Measurements from ENCODE around the gene CLSTN3. TPM values are rescaled to one million over a fixed set of nuclear protein-coding genes. Genes with fewer than 3 reads are reported as not detected.

Gene CLSTN3
- total and polyA plus RNA-seq, 2 of the 8 experiments (the other 6 are each of a cell fraction or from before 2014, with no cell fraction given): 20.4 to 26.3 TPM

GRCh38 chr12:7128681-7129286 lies 1.4 kb upstream of the CLSTN3 start, which contains the start of gene RBP5:
TSS of gene RBP5 (minus strand) at chr12:7128889. CDS start at chr12:7128775, 114 bp downstream.
- H3K56ac ChIP-seq (replicated peaks; ENCODE audit: insufficient read length, low read depth, low read length): no peak within 1 kb of the TSS
- H3K14ac ChIP-seq (ENCODE audit: insufficient read length): no peak within 1 kb of the TSS
- peak within 1 kb of the TSS; percentile 90 to 100 for H3K4me2 ChIP-seq (ENCODE audit: insufficient read depth in 1 of 2, low read depth in 2 of 2, low read length in 2 of 2)
- H3K9ac ChIP-seq (replicated peaks in 1 of 4; ENCODE audit: extremely low read depth in 1 of 4, low read depth in 3 of 4, low read length in 3 of 4): peak within 1 kb of the TSS in 2 of 4 experiments; percentile 38 to 42; a peak in 4 of 7 replicates
- peak within 1 kb of the TSS; percentile 69 for H4K5ac ChIP-seq (ENCODE audit: insufficient read length, low read depth, low read length)
- peak within 1 kb of the TSS; percentile 37; the same call in 1 of the 2 replicates for H2AFZ ChIP-seq (ENCODE audit: low read length)
- peak within 1 kb of the TSS; percentile 87 for H3K18ac ChIP-seq (ENCODE audit: extremely low read depth, low read length)
- peak within 1 kb of the TSS; percentile 57 to 82 (median 72) for H3K4me3 ChIP-seq (ENCODE audit: extremely low read depth in 1 of 4, insufficient read depth in 2 of 4, low read depth in 3 of 4, low read length in 4 of 4)
- peaks cover 0 to 1% (median 0%) of the 10 kb centered on the region in 4 experiments; a peak in 1 of 8 replicates for H3K36me3 ChIP-seq (ENCODE audit: control insufficient read depth in 2 of 4, insufficient read depth in 4 of 4, low read length in 3 of 4)
- no peak within 1 kb of the TSS for H3K23ac ChIP-seq (ENCODE audit: insufficient read length)
- H2BK12ac ChIP-seq (ENCODE audit: low read depth, low read length): no peak within 1 kb of the TSS
- peaks cover 0 to 9% (median 5%) of the 10 kb centered on the region in 4 experiments; a peak in 5 of 7 replicates for H3K27me3 ChIP-seq (replicated peaks in 1 of 4; ENCODE audit: control insufficient read depth in 3 of 4, extremely low read depth in 1 of 4, insufficient read depth in 3 of 4, low read length in 3 of 4)
- peak within 1 kb of the TSS; percentile 92; the same call in 1 of the 2 replicates for H2BK15ac ChIP-seq (ENCODE audit: low read length)
- whole genome bisulfite sequencing, 2 experiments (ENCODE audit: extremely low coverage in 1 of 2, insufficient coverage in 1 of 2, insufficient read length in 1 of 2, insufficient replicate concordance in 2 of 2, low coverage in 1 of 2, low lambda C conversion rate in 2 of 2, missing lambda C conversion rate in 1 of 2): 75% methylated on average over 6 of the region's 7 CpGs; no CpG with 5 or more reads in 1 of the 2 experiments
- peaks cover 2% of the 10 kb centered on the region; the same call in 1 of the 2 replicates for H3K79me1 ChIP-seq (ENCODE audit: low read depth, low read length)
- H4K20me1 ChIP-seq (replicated peaks in 1 of 2; ENCODE audit: control insufficient read depth in 1 of 2, insufficient read depth in 2 of 2, low read length in 2 of 2): no peaks in the 10 kb centered on the region
- FAIRE-seq (no peak), DNase-seq (ENCODE audit: low read depth in 1 of 2, low spot score in 2 of 2) (no peak)
- H3K4me1 ChIP-seq (replicated peaks in 1 of 4; ENCODE audit: control insufficient read depth in 3 of 4, insufficient read depth in 4 of 4, low read length in 3 of 4): peaks cover 0 to 18% (median 7%) of the 10 kb centered on the region in 4 experiments; a peak in 6 of 7 replicates
- H2AK5ac ChIP-seq (ENCODE audit: low read depth, low read length): peak within 1 kb of the TSS; percentile 55; the same call in 1 of the 2 replicates
- peak within 1 kb of the TSS; percentile 85; the same call in 1 of the 2 replicates for H2BK5ac ChIP-seq (ENCODE audit: low read depth, low read length)
- no peaks in the 10 kb centered on the region for H3K9me3 ChIP-seq (ENCODE audit: insufficient read depth in 2 of 2, low read depth in 1 of 2, low read length in 1 of 2)
- peak within 1 kb of the TSS; percentile 40; the same call in 1 of the 2 replicates for H2BK20ac ChIP-seq (ENCODE audit: low read length)
- ChIA-PET POLR2A (ENCODE audit: partially characterized antibody) (interaction anchor here (0.7 to 3.4 kb wide), 7 partner anchors 10 to 184 kb away, joined by 3 to 21 read pairs (median 7); partner anchors contain the start of genes C12orf57, C1RL and RNU7-1), CTCF (ENCODE audit: partially characterized antibody) (interaction anchor here (1.1 to 1.5 kb wide), 4 partner anchors 17 to 22 kb away, joined by 3 to 5 read pairs (median 4); no protein-coding TSS in a partner anchor)
- H3K79me2 ChIP-seq (ENCODE audit: control insufficient read depth in 1 of 2, insufficient read depth in 2 of 2, low read length in 2 of 2): no peaks in the 10 kb centered on the region
- peak within 1 kb of the TSS; percentile 77 for H4K8ac ChIP-seq (ENCODE audit: extremely low read depth, insufficient read depth, low read length)
- peak within 1 kb of the TSS; percentile 71 for H4K91ac ChIP-seq (replicated peaks; ENCODE audit: insufficient read length, low read length)
- H2BK120ac ChIP-seq (replicated peaks; ENCODE audit: low read depth, low read length): no peak within 1 kb of the TSS
- H3K23me2 ChIP-seq (ENCODE audit: low read depth, low read length): peaks cover 19% of the 10 kb centered on the region
- H3K4ac ChIP-seq (replicated peaks; ENCODE audit: insufficient read length, low read depth, low read length): peak within 1 kb of the TSS; percentile 72
- H3K27ac ChIP-seq (ENCODE audit: low read depth, low read length): no peak within 1 kb of the TSS; the same call in 1 of the 2 replicates
- TF ChIP-seq BRCA1 (IDR thresholded peaks at IDR 0.05; ENCODE audit: low read depth, low read length): no peak
- no peak for TF ChIP-seq SP4 (IDR thresholded peaks at IDR 0.05; ENCODE audit: low read length)
- TF ChIP-seq KDM5A (IDR thresholded peaks at IDR 0.05; ENCODE audit: low read length): no peak
- TF ChIP-seq RBBP5 (IDR thresholded peaks at IDR 0.05; ENCODE audit: borderline replicate concordance, low read depth, low read length): no peak
- no peak for TF ChIP-seq MAFK (IDR thresholded peaks at IDR 0.05; ENCODE audit: low read depth, low read length)
- TF ChIP-seq KDM4A (IDR thresholded peaks at IDR 0.05; ENCODE audit: low read depth, low read length, severe bottlenecking): no peak
- TF ChIP-seq YY1 (IDR thresholded peaks at IDR 0.05; ENCODE audit: low read depth, low read length): no peak
- TF ChIP-seq SIRT6 (IDR thresholded peaks at IDR 0.05; ENCODE audit: low read length): no peak
- TF ChIP-seq ZNF274 (IDR thresholded peaks at IDR 0.05; ENCODE audit: borderline replicate concordance, extremely low read depth, low read length): no peak
- TF ChIP-seq ASH2L (IDR thresholded peaks at IDR 0.05; ENCODE audit: low read length): no peak
- TF ChIP-seq ATF2 (IDR thresholded peaks at IDR 0.05; ENCODE audit: low read length): no peak
